Measurements from ENCODE around the gene CHRM3.

CHRM3 gene

GRCh38 chr1:239413916-239414315 lies 27.5 kb downstream of the CHRM3 start:
- DNase-seq (ENCODE audit: low spot score) = no peak

- no peak for DNase-seq (ENCODE audit: low spot score)
Measured at GRCh38 chr1:239417221-239417620, 30.9 kb downstream of the CHRM3 start.

GRCh38 chr1:239417986-239418640 lies 31.7 kb downstream of the CHRM3 start:
- DNase-seq (ENCODE audit: low spot score) = no peak

GRCh38 chr1:239418681-239419080 lies 32.3 kb downstream of the CHRM3 start:
- DNase-seq (ENCODE audit: low spot score) = no peak

- DNase-seq (ENCODE audit: low spot score) = no peak
Measured at GRCh38 chr1:239421811-239422210, 35.4 kb downstream of the CHRM3 start.

GRCh38 chr1:239422818-239423217 lies 36.5 kb downstream of the CHRM3 start:
- DNase-seq (ENCODE audit: low spot score) = no peak

- no peak for DNase-seq (ENCODE audit: low spot score)
Measured at GRCh38 chr1:239426821-239427475, 40.6 kb downstream of the CHRM3 start.

- no peak for DNase-seq (ENCODE audit: low spot score)
Measured at GRCh38 chr1:239427712-239428111, 41.3 kb downstream of the CHRM3 start.

GRCh38 chr1:239428120-239428710 lies 41.8 kb downstream of the CHRM3 start:
- DNase-seq (ENCODE audit: low spot score) = no peak

GRCh38 chr1:239429163-239429562 lies 42.8 kb downstream of the CHRM3 start:
- DNase-seq (ENCODE audit: low spot score) = no peak

GRCh38 chr1:239432255-239432654 lies 45.9 kb downstream of the CHRM3 start:
- no peak for DNase-seq (ENCODE audit: low spot score)

GRCh38 chr1:239434181-239434580 lies 47.8 kb downstream of the CHRM3 start:
- DNase-seq (ENCODE audit: low spot score) = no peak
